Right lobe of liver (tissue), 4 donors: Measurements from ENCODE around the gene DAZAP1.

ENCODE experiments used
- POLR2A ChIP-seq: fragments of 450-650 bp; IDR thresholded peaks from one replicate; pipeline ENCODE4 v1.6.1; 2017; ENCODE audit warnings: antibody characterized with exemption, mild to moderate bottlenecking
- TF ChIP-seq, protein P1 (sequence below), 4 donors: fragments of 200-600 bp in 3 of 4; fragments of 450-650 bp in 1 of 4; IDR thresholded peaks; one replicate each; pipeline versions ENCODE4 v1.5.1 to v1.8.0; 2016 to 2022; ENCODE audit warnings: antibody characterized with exemption in 4 of 4, mild to moderate bottlenecking in 2 of 4
- donor health status: DM: no; HTN: no; CAD: no.
- donor health status: DM: no; HTN: no; CAD: no.
- donor health status: DM: no; HTN: yes; CAD: no.

DNA sequence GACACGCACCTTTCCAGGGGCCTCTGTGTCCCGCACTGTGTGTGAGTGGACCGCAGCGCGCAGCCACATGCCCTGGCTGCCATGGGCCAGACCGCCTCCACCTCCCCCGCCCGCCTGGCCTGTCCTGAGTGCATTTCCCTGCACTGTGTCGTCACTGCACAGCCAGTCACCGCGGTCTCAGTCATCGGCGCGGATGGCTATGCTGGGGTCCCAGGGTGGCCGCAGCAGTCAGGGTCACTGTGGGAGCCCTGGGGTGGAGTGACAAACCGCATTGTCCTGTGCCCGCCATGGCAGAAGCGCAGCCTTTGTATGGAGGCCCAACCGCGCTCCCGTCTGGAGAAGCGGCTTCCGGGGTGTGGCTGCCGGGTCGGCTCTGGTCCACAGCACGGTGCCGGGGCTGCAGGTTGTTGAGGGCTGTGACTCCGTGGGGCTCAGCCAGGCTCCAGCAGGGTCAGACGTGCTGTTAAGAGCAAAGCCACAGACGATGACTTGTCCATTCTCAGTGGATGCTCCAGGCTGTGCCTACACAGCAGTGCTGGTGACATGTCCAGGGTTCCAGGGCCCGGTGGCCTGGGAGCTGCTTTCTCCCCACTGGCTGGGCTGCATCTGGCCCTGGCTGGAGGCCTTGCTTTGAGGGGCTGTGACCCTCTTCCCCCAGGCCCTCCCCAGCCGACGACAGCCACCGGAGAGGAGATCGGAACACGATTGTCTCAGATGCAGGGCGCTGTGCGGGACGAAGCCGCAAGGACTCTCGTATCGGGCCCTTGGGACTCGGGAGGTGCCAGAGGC lies 30.0 kb upstream of the DAZAP1 start:
- TF ChIP-seq, protein P1, sequence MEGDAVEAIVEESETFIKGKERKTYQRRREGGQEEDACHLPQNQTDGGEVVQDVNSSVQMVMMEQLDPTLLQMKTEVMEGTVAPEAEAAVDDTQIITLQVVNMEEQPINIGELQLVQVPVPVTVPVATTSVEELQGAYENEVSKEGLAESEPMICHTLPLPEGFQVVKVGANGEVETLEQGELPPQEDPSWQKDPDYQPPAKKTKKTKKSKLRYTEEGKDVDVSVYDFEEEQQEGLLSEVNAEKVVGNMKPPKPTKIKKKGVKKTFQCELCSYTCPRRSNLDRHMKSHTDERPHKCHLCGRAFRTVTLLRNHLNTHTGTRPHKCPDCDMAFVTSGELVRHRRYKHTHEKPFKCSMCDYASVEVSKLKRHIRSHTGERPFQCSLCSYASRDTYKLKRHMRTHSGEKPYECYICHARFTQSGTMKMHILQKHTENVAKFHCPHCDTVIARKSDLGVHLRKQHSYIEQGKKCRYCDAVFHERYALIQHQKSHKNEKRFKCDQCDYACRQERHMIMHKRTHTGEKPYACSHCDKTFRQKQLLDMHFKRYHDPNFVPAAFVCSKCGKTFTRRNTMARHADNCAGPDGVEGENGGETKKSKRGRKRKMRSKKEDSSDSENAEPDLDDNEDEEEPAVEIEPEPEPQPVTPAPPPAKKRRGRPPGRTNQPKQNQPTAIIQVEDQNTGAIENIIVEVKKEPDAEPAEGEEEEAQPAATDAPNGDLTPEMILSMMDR (IDR thresholded peaks at IDR 0.05), result no peak
- no peak for TF ChIP-seq POLR2A
